SK-N-SH (cell line): ENCODE results near the gene S100A6. TPM values are rescaled to one million over a fixed set of nuclear protein-coding genes. Genes with fewer than 3 reads are reported as not detected.

Experiments used
- CTCF ChIA-PET: fragments of 300-600, 350-600 bp; formaldehyde crosslinking; extraction: SDS; loops from one replicate; lab custom pipeline; 2021; lab: Yijun Ruan, JAX
- POLR2A ChIA-PET: fragments of 350-600 bp; sonication (Branson Sonifier 250); formaldehyde crosslinking; extraction: SDS; loops from one replicate; lab custom pipeline; 2020; ENCODE audit warnings: antibody characterized with exemption, inconsistent platforms; lab: Yijun Ruan, JAX
- DNase-seq: peaks from one replicate; pipeline ENCODE4 v3.0.0; 2012
- H2AFZ ChIP-seq: fragments of 200-600 bp; sonication (generic); 2 replicates; pipeline ENCODE4 v1.8.1; 2016; ENCODE audit warnings: antibody characterized with exemption, mild to moderate bottlenecking, low read depth
- H3F3A ChIP-seq: fragments of 200-600 bp; sonication (generic); replicated peaks from 2 replicates; pipeline ENCODE3; 2016; ENCODE audit warnings: antibody characterized with exemption, mild to moderate bottlenecking; ENCODE audit not compliant: insufficient read depth
- H3K27ac ChIP-seq, 2 experiments: fragments of 200-500 bp in 1 of 2; fragments of 200-600 bp in 1 of 2; sonication (Bioruptor generic) in 1 of 2; sonication (generic), shearing (Covaris generic) in 1 of 2; 2 replicates each; pipeline versions ENCODE4 v1.5.1 to v1.6.1; 2014 to 2016; ENCODE audit warnings: low read depth in 2 of 2, inconsistent platforms in 1 of 2, low read length in 1 of 2, mild to moderate bottlenecking in 1 of 2, mixed read lengths in 1 of 2
- H3K27me3 ChIP-seq: fragments of 200-600 bp; sonication (generic), shearing (Covaris generic); 2 replicates; pipeline ENCODE4 v1.6.1; 2016; ENCODE audit warnings: mixed run types; ENCODE audit not compliant: insufficient read depth
- H3K36me3 ChIP-seq, 2 experiments: fragments of 200-500 bp in 1 of 2; fragments of 200-600 bp in 1 of 2; sonication (Bioruptor generic) in 1 of 2; sonication (generic) in 1 of 2; replicated peaks in 1 of 2; 2 replicates each; pipeline versions ENCODE3 to v1.5.1; 2014 to 2016; ENCODE audit warnings: low read length in 1 of 2, mild to moderate bottlenecking in 1 of 2; ENCODE audit not compliant: insufficient read depth in 2 of 2, control insufficient read depth in 1 of 2
- H3K4me1 ChIP-seq, 2 experiments: fragments of 200-500 bp in 1 of 2; fragments of 200-600 bp in 1 of 2; sonication (Bioruptor generic) in 1 of 2; sonication (generic), shearing (Covaris generic) in 1 of 2; 2 replicates each; pipeline versions ENCODE4 v1.5.1 to v1.6.1; 2014 to 2016; ENCODE audit warnings: low read depth in 1 of 2, low read length in 1 of 2, mixed run types in 1 of 2; ENCODE audit not compliant: insufficient read depth in 2 of 2, control insufficient read depth in 1 of 2
- H3K4me2 ChIP-seq: fragments of 200-600 bp; sonication (generic), shearing (Covaris generic); 2 replicates; pipeline ENCODE4 v1.6.1; 2017; ENCODE audit warnings: mixed run types
- H3K4me3 ChIP-seq, 2 experiments: fragments of 200-500 bp in 1 of 2; fragments of 200-600 bp in 1 of 2; sonication (Bioruptor generic) in 1 of 2; sonication (generic), shearing (Covaris generic) in 1 of 2; 2 replicates each; pipeline versions ENCODE4 v1.5.1 to v1.8.1; 2014 to 2016; ENCODE audit warnings: low read depth in 2 of 2, inconsistent platforms in 1 of 2, low read length in 1 of 2, mild to moderate bottlenecking in 1 of 2, mixed read lengths in 1 of 2, moderate library complexity in 1 of 2
- H3K79me2 ChIP-seq: fragments of 200-600 bp; sonication (generic); 2 replicates; pipeline ENCODE4 v1.8.1; 2017; ENCODE audit warnings: mild to moderate bottlenecking; ENCODE audit not compliant: insufficient read depth
- H3K9ac ChIP-seq: fragments of 200-600 bp; sonication (generic); 2 replicates; pipeline ENCODE4 v1.6.1; 2017; ENCODE audit warnings: mixed run types
- H3K9me2 ChIP-seq: fragments of 200-600 bp; sonication (generic); 2 replicates; pipeline ENCODE4 v1.6.1; 2017; ENCODE audit warnings: mixed run types
- H3K9me3 ChIP-seq: fragments of 200-600 bp; sonication (generic); 2 replicates; pipeline ENCODE4 v1.6.1; 2017; ENCODE audit warnings: mixed run types, mild to moderate bottlenecking, moderate library complexity
- H4K20me1 ChIP-seq: fragments of 200-600 bp; sonication (generic); 2 replicates; pipeline ENCODE4 v1.6.1; 2017; ENCODE audit warnings: mild to moderate bottlenecking, mixed run types; ENCODE audit not compliant: insufficient read depth
- ELF1 ChIP-seq: IDR thresholded peaks from 2 replicates; pipeline ENCODE4 v1.4.0; 2012
- EP300 ChIP-seq, 2 experiments: IDR thresholded peaks; 2 replicates each; pipeline versions ENCODE4 v1.4.0 to v1.6.1; 2012; ENCODE audit warnings: borderline replicate concordance in 1 of 2, low read depth in 1 of 2, low read length in 1 of 2
- EZH2phosphoT487 ChIP-seq: fragments of 200-600 bp; sonication (generic); IDR thresholded peaks from 2 replicates; pipeline ENCODE4 v1.6.1; 2017; ENCODE audit warnings: low read depth, mixed run types, mild to moderate bottlenecking, antibody characterized with exemption, moderate library complexity, borderline replicate concordance
- FOSL2 ChIP-seq: IDR thresholded peaks from 2 replicates; pipeline ENCODE4 v1.4.0; 2012; ENCODE audit warnings: low read depth, mild to moderate bottlenecking, moderate library complexity, borderline replicate concordance
- FOXJ3 ChIP-seq: sonication (generic); formaldehyde crosslinking; IDR thresholded peaks from 2 replicates; pipeline ENCODE4 v1.5.1; 2020; ENCODE audit warnings: mild to moderate bottlenecking, missing genetic modification reagents
- FOXM1 ChIP-seq: IDR thresholded peaks from 2 replicates; pipeline ENCODE4 v1.4.0; 2012; ENCODE audit warnings: low read depth, mild to moderate bottlenecking
- GABPA ChIP-seq: IDR thresholded peaks from 2 replicates; pipeline ENCODE4 v1.4.0; 2012; ENCODE audit warnings: low read depth, mild to moderate bottlenecking
- NFIC ChIP-seq: IDR thresholded peaks from 2 replicates; pipeline ENCODE4 v1.4.0; 2012; ENCODE audit warnings: borderline replicate concordance
- POLR2AphosphoS5 ChIP-seq: IDR thresholded peaks from 2 replicates; pipeline ENCODE4 v1.6.1; 2012; ENCODE audit warnings: low read depth, low read length
- RAD21 ChIP-seq: IDR thresholded peaks from 2 replicates; pipeline ENCODE4 v1.6.1; 2012; ENCODE audit warnings: mild to moderate bottlenecking, low read length
- RCOR1 ChIP-seq: fragments of 150-350 bp; IDR thresholded peaks from 2 replicates; pipeline ENCODE4 v1.6.1; 2017; ENCODE audit warnings: antibody characterized with exemption, low read length
- SIN3A ChIP-seq: IDR thresholded peaks from 2 replicates; pipeline ENCODE4 v1.6.1; 2012; ENCODE audit warnings: low read depth, mild to moderate bottlenecking, low read length, moderate library complexity, borderline replicate concordance
- SMC3 ChIP-seq: IDR thresholded peaks from 2 replicates; pipeline ENCODE4 v1.6.1; 2012; ENCODE audit warnings: low read depth, low read length, improper control_type of control experiment
- TAF1 ChIP-seq: IDR thresholded peaks from 2 replicates; pipeline ENCODE4 v1.6.1; 2012; ENCODE audit warnings: low read depth, mild to moderate bottlenecking, low read length, moderate library complexity, borderline replicate concordance
- TEAD4 ChIP-seq: IDR thresholded peaks from 2 replicates; pipeline ENCODE4 v1.4.0; 2012; ENCODE audit warnings: mild to moderate bottlenecking, borderline replicate concordance; ENCODE audit not compliant: insufficient read depth
- WGBS: methylation state at CpG from one replicate; pipeline ENCODE4 v1.1.6; 2017; ENCODE audit warnings: low lambda C conversion rate; 5-methylcytosine and 5-hydroxymethylcytosine counted together
- polyA plus RNA-seq, 3 experiments: library from polyadenylated mRNA; depleted of rRNA; stranded (reverse); fragments of >200 nt; gene quantifications; 2 replicates each; pipeline ENCODE4 v1.2.3, GENCODE V29; 2012
- TF ChIP-seq, protein P1 (sequence below): IDR thresholded peaks from 2 replicates; pipeline ENCODE4 v1.4.0; 2012; ENCODE audit warnings: low read depth
- TF ChIP-seq, protein P2 (sequence below): IDR thresholded peaks from 2 replicates; pipeline ENCODE4 v1.6.1; 2012; ENCODE audit warnings: mild to moderate bottlenecking, low read depth, low read length, moderate library complexity
- TF ChIP-seq, protein P3 (sequence below): fragments of 150-350 bp; IDR thresholded peaks from 2 replicates; pipeline ENCODE4 v1.6.1; 2016; ENCODE audit warnings: mild to moderate bottlenecking, low read depth, low read length
- TF ChIP-seq, protein P4 (sequence below): IDR thresholded peaks from 2 replicates; pipeline ENCODE4 v1.4.0; 2012; ENCODE audit warnings: low read depth, borderline replicate concordance

The S100A6 gene
- polyA plus RNA-seq, 1 of the 3 experiments (the other 2 are of a cell fraction), result 895 TPM

DNA sequence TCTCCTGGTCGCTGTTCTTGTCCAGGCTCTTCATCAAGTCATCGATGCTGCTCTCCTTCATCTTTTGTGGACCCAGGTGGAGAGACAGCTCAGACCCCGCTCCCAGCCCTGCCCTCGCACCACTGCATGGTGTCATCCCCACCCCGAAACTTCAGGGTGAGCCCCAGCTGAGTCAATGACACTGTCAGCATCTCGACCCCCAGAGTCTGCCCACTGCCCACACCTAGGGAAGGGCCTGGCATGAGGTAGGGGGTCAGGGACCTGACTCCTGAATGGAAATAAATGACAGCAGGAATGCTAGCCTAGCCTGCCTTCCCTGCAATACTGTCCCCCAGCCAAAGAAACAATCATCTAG lies 1.6 kb upstream of the S100A6 start:
- Histone ChIP-seq H3K79me2 (peaks cover 30% of the 10 kb centered on the region), H3K4me2 (no peak overlapping the region), H3K4me1 (peaks cover 15 to 38% of the 10 kb centered on the region in 2 experiments; a peak in 3 of 4 replicates)
- CTCF ChIA-PET, result interaction anchor here (0.9 to 8.4 kb wide), 3 partner anchors 26 to 35 kb away, joined by 3 to 45 read pairs (median 20); no protein-coding TSS in a partner anchor
- TF ChIP-seq FOSL2, result no peak
- no peak for TF ChIP-seq POLR2AphosphoS5
- TF ChIP-seq, all 33 proteins: peak for 0
- Histone ChIP-seq H3K9me2 (no peaks in the 10 kb centered on the region), H3F3A (peaks cover 40% of the 10 kb centered on the region), H3K27ac (no peak overlapping the region), H3K9ac (no peak overlapping the region), H2AFZ (no peak overlapping the region), H3K36me3 (peaks cover 4 to 11% of the 10 kb centered on the region in 2 experiments), H4K20me1 (peaks cover 4% of the 10 kb centered on the region; the same call in 1 of the 2 replicates), H3K27me3 (no peaks in the 10 kb centered on the region), H3K4me3 (no peak overlapping the region), H3K9me3 (no peaks in the 10 kb centered on the region)
- 89% methylated on average over 6 of the region's 6 CpGs for WGBS
- POLR2A ChIA-PET, result no interaction called here
- DNase-seq, result no peak

DNA sequence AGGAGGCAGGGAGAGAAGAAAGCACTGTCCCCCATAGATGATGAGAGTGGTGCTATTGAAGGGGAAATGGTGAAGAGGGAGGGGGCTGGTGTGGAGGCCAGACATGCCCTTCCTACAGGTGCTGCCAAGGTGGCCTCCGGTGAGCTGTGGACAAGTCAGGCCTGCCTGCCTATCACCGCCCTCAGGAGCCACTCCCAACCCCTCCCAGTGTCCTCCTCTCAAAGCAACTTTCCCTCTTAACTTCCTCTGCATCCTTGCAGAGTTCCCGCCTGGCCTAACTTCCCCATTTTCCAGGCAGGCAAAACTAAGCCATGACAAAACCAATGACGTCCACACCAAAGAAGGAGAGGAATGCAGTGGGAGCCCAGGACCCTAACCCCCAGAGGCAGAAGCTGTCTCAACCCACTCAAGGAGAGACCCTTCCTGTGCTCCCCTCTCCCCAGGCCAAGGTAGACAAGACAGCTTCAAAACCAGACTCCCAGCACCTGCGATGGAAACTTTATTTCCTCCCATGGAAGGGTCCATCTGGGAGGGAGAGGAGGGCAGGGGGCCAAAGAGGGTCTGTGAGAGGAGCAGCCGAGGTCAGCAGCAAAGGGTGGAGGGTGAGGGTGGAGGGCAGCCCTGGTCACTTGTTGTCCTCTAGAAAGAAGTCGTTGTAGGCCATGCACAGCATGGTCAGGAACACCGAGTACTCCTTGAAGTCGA lies 1.0 kb upstream of the S100A6 start:
- peak overlapping the region; percentile 95 for H3K4me2 ChIP-seq
- H3K4me3 ChIP-seq, result peak overlapping the region in 1 of 2 experiments; percentile 70; a peak in 2 of 4 replicates
- H3K27ac ChIP-seq, result peak overlapping the region; percentile 74 to 84
- no peak overlapping the region for H2AFZ ChIP-seq
- no peaks in the 10 kb centered on the region for H3K9me2 ChIP-seq
- WGBS, result 92% methylated on average over 7 of the region's 9 CpGs
- peaks cover 21 to 38% of the 10 kb centered on the region in 2 experiments; a peak in 3 of 4 replicates for H3K4me1 ChIP-seq
- H4K20me1 ChIP-seq, result peaks cover 4% of the 10 kb centered on the region; the same call in 1 of the 2 replicates
- peaks cover 44% of the 10 kb centered on the region for H3F3A ChIP-seq
- peaks cover 30% of the 10 kb centered on the region for H3K79me2 ChIP-seq
- POLR2A ChIA-PET, result interaction anchor here (1.6 to 2.0 kb wide), 2 partner anchors 11 to 16 kb away, joined by 6 to 8 read pairs; no protein-coding TSS in a partner anchor
- peaks cover 4 to 11% of the 10 kb centered on the region in 2 experiments for H3K36me3 ChIP-seq
- no peaks in the 10 kb centered on the region for H3K27me3 ChIP-seq
- no peak for DNase-seq
- no peaks in the 10 kb centered on the region for H3K9me3 ChIP-seq
- CTCF ChIA-PET, result interaction anchor here (0.9 to 8.4 kb wide), 5 partner anchors 8 to 35 kb away, joined by 3 to 45 read pairs (median 4); partner anchors contain the start of gene S100A4
- peak overlapping the region; percentile 51; the same call in 1 of the 2 replicates for H3K9ac ChIP-seq
- no peak for TF ChIP-seq EP300 (IDR thresholded peaks at IDR 0.05; ENCODE audit: borderline replicate concordance in 1 of 2, low read depth in 1 of 2, low read length in 1 of 2)
- no peak for TF ChIP-seq POLR2AphosphoS5
- no peak for TF ChIP-seq SIN3A
- TF ChIP-seq, protein P1, sequence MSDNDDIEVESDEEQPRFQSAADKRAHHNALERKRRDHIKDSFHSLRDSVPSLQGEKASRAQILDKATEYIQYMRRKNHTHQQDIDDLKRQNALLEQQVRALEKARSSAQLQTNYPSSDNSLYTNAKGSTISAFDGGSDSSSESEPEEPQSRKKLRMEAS, result no peak
- TF ChIP-seq GABPA, result no peak
- no peak for TF ChIP-seq RCOR1
- TF ChIP-seq, protein P2, sequence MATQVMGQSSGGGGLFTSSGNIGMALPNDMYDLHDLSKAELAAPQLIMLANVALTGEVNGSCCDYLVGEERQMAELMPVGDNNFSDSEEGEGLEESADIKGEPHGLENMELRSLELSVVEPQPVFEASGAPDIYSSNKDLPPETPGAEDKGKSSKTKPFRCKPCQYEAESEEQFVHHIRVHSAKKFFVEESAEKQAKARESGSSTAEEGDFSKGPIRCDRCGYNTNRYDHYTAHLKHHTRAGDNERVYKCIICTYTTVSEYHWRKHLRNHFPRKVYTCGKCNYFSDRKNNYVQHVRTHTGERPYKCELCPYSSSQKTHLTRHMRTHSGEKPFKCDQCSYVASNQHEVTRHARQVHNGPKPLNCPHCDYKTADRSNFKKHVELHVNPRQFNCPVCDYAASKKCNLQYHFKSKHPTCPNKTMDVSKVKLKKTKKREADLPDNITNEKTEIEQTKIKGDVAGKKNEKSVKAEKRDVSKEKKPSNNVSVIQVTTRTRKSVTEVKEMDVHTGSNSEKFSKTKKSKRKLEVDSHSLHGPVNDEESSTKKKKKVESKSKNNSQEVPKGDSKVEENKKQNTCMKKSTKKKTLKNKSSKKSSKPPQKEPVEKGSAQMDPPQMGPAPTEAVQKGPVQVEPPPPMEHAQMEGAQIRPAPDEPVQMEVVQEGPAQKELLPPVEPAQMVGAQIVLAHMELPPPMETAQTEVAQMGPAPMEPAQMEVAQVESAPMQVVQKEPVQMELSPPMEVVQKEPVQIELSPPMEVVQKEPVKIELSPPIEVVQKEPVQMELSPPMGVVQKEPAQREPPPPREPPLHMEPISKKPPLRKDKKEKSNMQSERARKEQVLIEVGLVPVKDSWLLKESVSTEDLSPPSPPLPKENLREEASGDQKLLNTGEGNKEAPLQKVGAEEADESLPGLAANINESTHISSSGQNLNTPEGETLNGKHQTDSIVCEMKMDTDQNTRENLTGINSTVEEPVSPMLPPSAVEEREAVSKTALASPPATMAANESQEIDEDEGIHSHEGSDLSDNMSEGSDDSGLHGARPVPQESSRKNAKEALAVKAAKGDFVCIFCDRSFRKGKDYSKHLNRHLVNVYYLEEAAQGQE, result no peak
- TF ChIP-seq SMC3, result no peak
- TF ChIP-seq, protein P3, sequence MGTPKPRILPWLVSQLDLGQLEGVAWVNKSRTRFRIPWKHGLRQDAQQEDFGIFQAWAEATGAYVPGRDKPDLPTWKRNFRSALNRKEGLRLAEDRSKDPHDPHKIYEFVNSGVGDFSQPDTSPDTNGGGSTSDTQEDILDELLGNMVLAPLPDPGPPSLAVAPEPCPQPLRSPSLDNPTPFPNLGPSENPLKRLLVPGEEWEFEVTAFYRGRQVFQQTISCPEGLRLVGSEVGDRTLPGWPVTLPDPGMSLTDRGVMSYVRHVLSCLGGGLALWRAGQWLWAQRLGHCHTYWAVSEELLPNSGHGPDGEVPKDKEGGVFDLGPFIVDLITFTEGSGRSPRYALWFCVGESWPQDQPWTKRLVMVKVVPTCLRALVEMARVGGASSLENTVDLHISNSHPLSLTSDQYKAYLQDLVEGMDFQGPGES, result no peak
- no peak for TF ChIP-seq NFIC
- TF ChIP-seq FOXJ3 (CRISPR knock-in tag), result no peak
- TF ChIP-seq, protein P4, sequence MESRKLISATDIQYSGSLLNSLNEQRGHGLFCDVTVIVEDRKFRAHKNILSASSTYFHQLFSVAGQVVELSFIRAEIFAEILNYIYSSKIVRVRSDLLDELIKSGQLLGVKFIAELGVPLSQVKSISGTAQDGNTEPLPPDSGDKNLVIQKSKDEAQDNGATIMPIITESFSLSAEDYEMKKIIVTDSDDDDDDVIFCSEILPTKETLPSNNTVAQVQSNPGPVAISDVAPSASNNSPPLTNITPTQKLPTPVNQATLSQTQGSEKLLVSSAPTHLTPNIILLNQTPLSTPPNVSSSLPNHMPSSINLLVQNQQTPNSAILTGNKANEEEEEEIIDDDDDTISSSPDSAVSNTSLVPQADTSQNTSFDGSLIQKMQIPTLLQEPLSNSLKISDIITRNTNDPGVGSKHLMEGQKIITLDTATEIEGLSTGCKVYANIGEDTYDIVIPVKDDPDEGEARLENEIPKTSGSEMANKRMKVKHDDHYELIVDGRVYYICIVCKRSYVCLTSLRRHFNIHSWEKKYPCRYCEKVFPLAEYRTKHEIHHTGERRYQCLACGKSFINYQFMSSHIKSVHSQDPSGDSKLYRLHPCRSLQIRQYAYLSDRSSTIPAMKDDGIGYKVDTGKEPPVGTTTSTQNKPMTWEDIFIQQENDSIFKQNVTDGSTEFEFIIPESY, result no peak
- no peak for TF ChIP-seq TEAD4
- TF ChIP-seq FOXM1, result no peak
- TF ChIP-seq FOSL2, result no peak
- no peak for TF ChIP-seq RAD21
- TF ChIP-seq TAF1, result no peak
- TF ChIP-seq ELF1, result no peak
- TF ChIP-seq EZH2phosphoT487, result no peak
